Measurements from ENCODE around the gene NELL1.

DNA sequence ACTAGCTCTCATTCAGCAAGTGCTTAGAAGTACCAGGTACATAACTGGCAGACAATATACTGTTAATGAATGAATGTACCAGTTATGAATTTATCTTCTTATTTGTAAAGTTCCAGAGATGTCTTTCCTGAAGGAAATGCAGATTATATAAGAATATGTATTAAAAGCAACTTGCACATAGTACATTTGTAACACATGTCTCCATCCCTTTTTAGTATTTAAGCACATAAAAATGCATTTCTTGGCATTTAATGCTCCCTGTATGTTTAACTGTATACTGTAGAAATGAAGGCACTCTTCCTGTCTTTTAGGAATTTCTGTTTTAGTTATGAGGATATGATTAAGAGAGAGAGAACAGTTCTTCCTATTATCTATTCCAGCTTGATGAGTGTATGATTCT is 241.3 kb downstream of the NELL1 start:
- TF ChIP-seq, protein P1, sequence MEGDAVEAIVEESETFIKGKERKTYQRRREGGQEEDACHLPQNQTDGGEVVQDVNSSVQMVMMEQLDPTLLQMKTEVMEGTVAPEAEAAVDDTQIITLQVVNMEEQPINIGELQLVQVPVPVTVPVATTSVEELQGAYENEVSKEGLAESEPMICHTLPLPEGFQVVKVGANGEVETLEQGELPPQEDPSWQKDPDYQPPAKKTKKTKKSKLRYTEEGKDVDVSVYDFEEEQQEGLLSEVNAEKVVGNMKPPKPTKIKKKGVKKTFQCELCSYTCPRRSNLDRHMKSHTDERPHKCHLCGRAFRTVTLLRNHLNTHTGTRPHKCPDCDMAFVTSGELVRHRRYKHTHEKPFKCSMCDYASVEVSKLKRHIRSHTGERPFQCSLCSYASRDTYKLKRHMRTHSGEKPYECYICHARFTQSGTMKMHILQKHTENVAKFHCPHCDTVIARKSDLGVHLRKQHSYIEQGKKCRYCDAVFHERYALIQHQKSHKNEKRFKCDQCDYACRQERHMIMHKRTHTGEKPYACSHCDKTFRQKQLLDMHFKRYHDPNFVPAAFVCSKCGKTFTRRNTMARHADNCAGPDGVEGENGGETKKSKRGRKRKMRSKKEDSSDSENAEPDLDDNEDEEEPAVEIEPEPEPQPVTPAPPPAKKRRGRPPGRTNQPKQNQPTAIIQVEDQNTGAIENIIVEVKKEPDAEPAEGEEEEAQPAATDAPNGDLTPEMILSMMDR (IDR thresholded peaks at IDR 0.05), result no peak
- TF ChIP-seq POLR2AphosphoS5 (IDR thresholded peaks at IDR 0.05) (no peak), POLR2A (IDR thresholded peaks at IDR 0.05) (no peak), EP300 (IDR thresholded peaks at IDR 0.05; ENCODE audit: low read depth) (no peak)

Measured in transverse colon (tissue), 4 donors.